Peyer's patch (tissue), 4 donors: ENCODE data around the gene LHX1. TPM values are rescaled to one million over a fixed set of nuclear protein-coding genes. Genes with fewer than 3 reads are reported as not detected.

Experiments
- DNase-seq, 3 donors: peaks; one replicate each; pipeline ENCODE4 v3.0.0-alpha.2; 2017 to 2019
- H3K27ac ChIP-seq, 4 donors: fragments of 200-600 bp; sonication (generic); one replicate each; pipeline ENCODE4 v1.5.1; 2016 to 2019
- H3K27me3 ChIP-seq, 2 donors: fragments of 200-600 bp; sonication (generic); one replicate each; pipeline ENCODE4 v1.5.1; 2019
- H3K36me3 ChIP-seq, 3 donors: fragments of 200-600 bp; sonication (generic); one replicate each; pipeline ENCODE4 v1.5.1; 2016 to 2019
- H3K4me1 ChIP-seq, 4 donors: fragments of 200-600 bp; sonication (generic); one replicate each; pipeline ENCODE4 v1.5.1; 2016 to 2019
- H3K4me3 ChIP-seq, 4 donors: fragments of 200-600 bp; sonication (generic); 1 replicate in 3 of 4; 2 replicates in 1 of 4; pipeline ENCODE4 v1.5.1; 2016 to 2019; ENCODE audit warnings: mild to moderate bottlenecking in 1 of 4
- H3K9me3 ChIP-seq, 4 donors: fragments of 200-600 bp; sonication (generic); one replicate each; pipeline ENCODE4 v1.5.1; 2016 to 2019; ENCODE audit warnings: mild to moderate bottlenecking in 1 of 4
- CTCF ChIP-seq, 6 experiments: fragments of 450-650 bp in 4 of 6; fragments of 200-600 bp in 2 of 6; sonication (generic) in 1 of 6; IDR thresholded peaks; one replicate each; pipeline ENCODE4 v1.5.1; 2017 to 2019; ENCODE audit warnings: antibody characterized with exemption in 6 of 6, mild to moderate bottlenecking in 3 of 6, moderate library complexity in 1 of 6
- POLR2A ChIP-seq, 2 donors: fragments of 450-650 bp; IDR thresholded peaks; one replicate each; pipeline ENCODE4 v1.5.1; 2017; ENCODE audit warnings: antibody characterized with exemption in 2 of 2, mild to moderate bottlenecking in 2 of 2, moderate library complexity in 2 of 2
- total RNA-seq, 4 donors: library from RNA; depleted of rRNA; stranded (reverse); fragments of >200 nt; gene quantifications; one replicate each; pipeline ENCODE4 v1.1.0, GENCODE V29; 2016

The LHX1 gene
- total RNA-seq, 4 donors from 2014 or later = not detected

- Histone ChIP-seq H3K27ac (no peak overlapping the region), H3K27me3 (no peaks in the 10 kb centered on the region), H3K4me1 (no peaks in the 10 kb centered on the region), H3K36me3 (no peaks in the 10 kb centered on the region), H3K4me3 (no peak overlapping the region), H3K9me3 (no peaks in the 10 kb centered on the region)
- TF ChIP-seq CTCF (IDR thresholded peaks at IDR 0.05) (no peak), POLR2A (IDR thresholded peaks at IDR 0.05) (no peak)
- DNase-seq = no peak
Measured at GRCh38 chr17:36901506-36901905, 35.8 kb upstream of the LHX1 start.

GRCh38 chr17:36907407-36907806, 29.9 kb upstream of the LHX1 start:
- Histone ChIP-seq H3K27me3 (peaks cover 0 to 4% of the 10 kb centered on the region in 2 donors), H3K4me1 (no peaks in the 10 kb centered on the region), H3K4me3 (no peak overlapping the region), H3K9me3 (no peaks in the 10 kb centered on the region), H3K36me3 (no peaks in the 10 kb centered on the region), H3K27ac (no peak overlapping the region)
- DNase-seq = no peak
- TF ChIP-seq CTCF (IDR thresholded peaks at IDR 0.05) (no peak), POLR2A (IDR thresholded peaks at IDR 0.05) (no peak)

- Histone ChIP-seq H3K27ac (no peak overlapping the region), H3K9me3 (no peaks in the 10 kb centered on the region), H3K4me3 (no peak overlapping the region), H3K36me3 (no peaks in the 10 kb centered on the region), H3K4me1 (no peaks in the 10 kb centered on the region), H3K27me3 (peaks cover 0 to 4% of the 10 kb centered on the region in 2 donors)
- TF ChIP-seq POLR2A (IDR thresholded peaks at IDR 0.05) = no peak
- TF ChIP-seq CTCF (IDR thresholded peaks at IDR 0.05) = no peak
- no peak for DNase-seq
Measured at GRCh38 chr17:36910513-36910912, 26.8 kb upstream of the LHX1 start.

GRCh38 chr17:36911001-36911400, 26.3 kb upstream of the LHX1 start:
- Histone ChIP-seq H3K4me3 (no peak overlapping the region), H3K9me3 (no peaks in the 10 kb centered on the region), H3K36me3 (no peaks in the 10 kb centered on the region), H3K4me1 (no peaks in the 10 kb centered on the region), H3K27me3 (peaks cover 0 to 4% of the 10 kb centered on the region in 2 donors), H3K27ac (no peak overlapping the region)
- DNase-seq = no peak
- TF ChIP-seq CTCF (IDR thresholded peaks at IDR 0.05) (no peak), POLR2A (IDR thresholded peaks at IDR 0.05) (no peak)

- H3K9me3 ChIP-seq = no peaks in the 10 kb centered on the region
- TF ChIP-seq POLR2A (IDR thresholded peaks at IDR 0.05) (no peak), CTCF (IDR thresholded peaks at IDR 0.05) (no peak)
- H3K4me3 ChIP-seq = no peak overlapping the region
- no peak overlapping the region for H3K27ac ChIP-seq
- no peak for DNase-seq
- no peaks in the 10 kb centered on the region for H3K4me1 ChIP-seq
- no peaks in the 10 kb centered on the region for H3K36me3 ChIP-seq
- H3K27me3 ChIP-seq = peaks cover 0 to 4% of the 10 kb centered on the region in 2 donors
Measured at GRCh38 chr17:36913132-36913531, 24.1 kb upstream of the LHX1 start.

GRCh38 chr17:36918211-36918691, 19.0 kb upstream of the LHX1 start:
- Histone ChIP-seq H3K4me1 (no peaks in the 10 kb centered on the region), H3K27ac (no peak overlapping the region), H3K9me3 (no peaks in the 10 kb centered on the region), H3K27me3 (no peaks in the 10 kb centered on the region), H3K36me3 (no peaks in the 10 kb centered on the region), H3K4me3 (no peak overlapping the region)
- TF ChIP-seq CTCF (IDR thresholded peaks at IDR 0.05) (no peak), POLR2A (IDR thresholded peaks at IDR 0.05) (no peak)
- DNase-seq = no peak
